ENCODE data around the gene MAPK11. TPM values are rescaled to one million over a fixed set of nuclear protein-coding genes. Genes with fewer than 3 reads are reported as not detected.

The MAPK11 gene
- total and polyA plus RNA-seq, 10 of the 15 experiments (the other 5 are each of a cell fraction or from before 2014, with no cell fraction given), result 0.05 to 12.8 (median 3.7) TPM

DNA sequence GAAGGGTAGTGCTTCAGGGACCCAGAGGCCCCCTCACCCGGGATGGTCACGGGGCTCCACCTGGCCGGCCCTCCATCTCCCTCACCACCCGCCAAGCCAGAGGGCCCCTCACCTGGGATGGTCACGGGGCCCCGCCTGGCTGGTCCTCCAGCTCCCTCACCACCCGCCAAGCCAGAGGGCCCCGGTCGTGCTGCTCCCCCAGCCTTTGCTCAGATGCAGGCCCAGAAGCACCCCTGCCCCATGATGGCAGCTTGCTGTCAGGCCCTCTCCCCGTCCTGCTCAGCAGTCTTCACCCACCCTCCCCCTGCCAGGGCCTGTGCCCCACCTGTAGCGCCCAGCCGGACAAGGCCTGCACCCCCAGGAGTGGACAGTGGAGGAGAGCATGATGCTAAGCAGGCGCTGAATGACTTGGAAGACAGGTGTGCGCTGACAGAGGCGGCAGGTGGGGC lies 49.3 kb upstream of the MAPK11 start:
- no peaks in the 10 kb centered on the region for H3K27me3 ChIP-seq (replicated peaks in 1 of 2; ENCODE audit: control insufficient read depth in 2 of 2, insufficient read depth in 2 of 2, low read length in 1 of 2)
- no peak overlapping the region for H3K4me3 ChIP-seq
- intact Hi-C loops (cut with micrococcal nuclease; ENCODE audit: unreplicated experiment), result no loop called here
- whole genome bisulfite sequencing (ENCODE audit: insufficient coverage, insufficient replicate concordance, low lambda C conversion rate, missing lambda C conversion rate), result 84% methylated on average over 8 of the region's 15 CpGs
- H4K20me1 ChIP-seq (ENCODE audit: control insufficient read depth, insufficient read depth), result no peaks in the 10 kb centered on the region
- TF ChIP-seq SREBF1 (IDR thresholded peaks at IDR 0.05; ENCODE audit: low read length) (no peak), MAX (IDR thresholded peaks at IDR 0.05; ENCODE audit: low read depth, low read length) (no peak)
- no peak for DNase-seq (ENCODE audit: low read depth, low spot score)
- H3K79me2 ChIP-seq (ENCODE audit: control insufficient read depth, insufficient read depth, low read length), result peaks cover 1% of the 10 kb centered on the region; the same call in 1 of the 2 replicates
- no peaks in the 10 kb centered on the region for H3K9me3 ChIP-seq (replicated peaks; ENCODE audit: control insufficient read depth, insufficient read depth, low read length)
- no peak overlapping the region for H3K27ac ChIP-seq (ENCODE audit: control insufficient read depth, insufficient read depth)
- H3K4me2 ChIP-seq (ENCODE audit: control insufficient read depth, insufficient read depth), result no peak overlapping the region
- H2AFZ ChIP-seq (ENCODE audit: control insufficient read depth, low read depth, low read length), result no peak overlapping the region
- SMC1A ChIA-PET (ENCODE audit: uncharacterized antibody, unreplicated experiment), result no interaction called here
- no peak for FAIRE-seq
- no peak for ATAC-seq
- no peaks in the 10 kb centered on the region for H3K36me3 ChIP-seq (ENCODE audit: control insufficient read depth in 2 of 2, insufficient read depth in 2 of 2, low read length in 1 of 2)
- in situ Hi-C loops (cut with MboI), result no loop called here
- BruUV-seq (replicated peaks), result no TSS peak
- no peak overlapping the region for H3K9ac ChIP-seq (ENCODE audit: control insufficient read depth, insufficient read depth, low read length)
- CTCF ChIA-PET, result interaction anchor here (1.8 kb wide), 1 partner anchor 44 kb away, joined by 4 read pairs; no protein-coding TSS in a partner anchor
- peaks cover 13% of the 10 kb centered on the region for H3K4me1 ChIP-seq (ENCODE audit: control insufficient read depth, insufficient read depth, low read length)
- POLR2A ChIA-PET, result no interaction called here
- RAD21 ChIA-PET (ENCODE audit: unreplicated experiment), result interaction anchor here (0.9 kb wide), 1 partner anchor 44 kb away, joined by 3 read pairs; no protein-coding TSS in a partner anchor

DNA sequence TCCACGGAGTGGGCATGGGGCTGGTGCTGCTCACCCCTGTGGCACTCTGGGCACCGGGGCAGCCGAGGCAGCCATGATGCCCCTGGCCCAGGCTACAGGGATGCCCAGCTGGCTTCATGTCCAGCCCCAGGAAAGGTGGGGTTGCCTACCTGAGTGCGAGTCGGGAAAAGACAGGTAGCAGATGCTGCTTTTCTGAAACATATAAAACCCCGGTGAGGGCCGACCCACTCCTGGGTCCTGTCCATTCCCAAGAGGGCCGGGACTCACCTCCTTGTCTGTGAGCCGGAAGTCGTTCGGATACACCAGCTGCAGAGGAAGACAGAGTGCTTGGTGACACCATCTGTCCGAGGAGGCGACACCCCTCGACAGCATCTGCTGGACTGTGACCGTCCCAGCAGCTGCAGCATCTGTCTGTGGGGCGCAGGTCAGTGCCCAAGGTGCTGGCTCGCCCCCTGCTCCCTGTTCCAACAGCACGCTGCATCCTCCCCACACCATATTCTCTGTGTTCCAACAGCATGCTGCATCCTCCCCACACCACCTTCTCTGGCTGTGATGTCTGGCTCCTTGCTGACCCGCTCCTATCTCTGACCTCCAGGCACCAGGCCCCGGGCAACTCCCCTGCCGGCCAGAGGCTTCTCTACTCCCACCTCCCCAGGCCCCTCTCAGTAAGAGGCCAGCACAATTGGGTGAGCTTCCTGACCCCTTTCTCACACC lies 48.7 kb upstream of the MAPK11 start:
- no peaks in the 10 kb centered on the region for H3K36me3 ChIP-seq (ENCODE audit: control insufficient read depth in 2 of 2, insufficient read depth in 2 of 2, low read length in 1 of 2)
- H2AFZ ChIP-seq (ENCODE audit: control insufficient read depth, low read depth, low read length), result no peak overlapping the region
- no peaks in the 10 kb centered on the region for H3K9me3 ChIP-seq (replicated peaks; ENCODE audit: control insufficient read depth, insufficient read depth, low read length)
- H3K4me3 ChIP-seq, result no peak overlapping the region
- ChIA-PET RAD21 (ENCODE audit: unreplicated experiment) (interaction anchor here (0.9 kb wide), 1 partner anchor 44 kb away, joined by 3 read pairs; no protein-coding TSS in a partner anchor), SMC1A (ENCODE audit: uncharacterized antibody, unreplicated experiment) (no interaction called here), POLR2A (no interaction called here), CTCF (interaction anchor here (1.8 kb wide), 1 partner anchor 43 kb away, joined by 4 read pairs; no protein-coding TSS in a partner anchor)
- intact Hi-C loops (cut with micrococcal nuclease; ENCODE audit: unreplicated experiment), result no loop called here
- in situ Hi-C loops (cut with MboI), result no loop called here
- WGBS (ENCODE audit: insufficient coverage, insufficient replicate concordance, low lambda C conversion rate, missing lambda C conversion rate), result 25% methylated on average over 21 of the region's 21 CpGs
- no peak for FAIRE-seq
- BruUV-seq (replicated peaks), result no TSS peak
- no peak for ATAC-seq
- no peaks in the 10 kb centered on the region for H3K27me3 ChIP-seq (replicated peaks in 1 of 2; ENCODE audit: control insufficient read depth in 2 of 2, insufficient read depth in 2 of 2, low read length in 1 of 2)
- H4K20me1 ChIP-seq (ENCODE audit: control insufficient read depth, insufficient read depth), result no peaks in the 10 kb centered on the region
- H3K27ac ChIP-seq (ENCODE audit: control insufficient read depth, insufficient read depth), result no peak overlapping the region
- H3K9ac ChIP-seq (ENCODE audit: control insufficient read depth, insufficient read depth, low read length), result no peak overlapping the region
- DNase-seq (ENCODE audit: low read depth, low spot score), result no peak
- H3K79me2 ChIP-seq (ENCODE audit: control insufficient read depth, insufficient read depth, low read length), result peaks cover 6% of the 10 kb centered on the region
- H3K4me1 ChIP-seq (ENCODE audit: control insufficient read depth, insufficient read depth, low read length), result peaks cover 13% of the 10 kb centered on the region
- no peak overlapping the region for H3K4me2 ChIP-seq (ENCODE audit: control insufficient read depth, insufficient read depth)
- TF ChIP-seq ZNF622 (IDR thresholded peaks at IDR 0.05) (no peak), ZBED1 (IDR thresholded peaks at IDR 0.05; ENCODE audit: borderline replicate concordance) (no peak), ZNF384 (IDR thresholded peaks at IDR 0.05; ENCODE audit: borderline replicate concordance, low read depth, low read length) (no peak), WRNIP1 (IDR thresholded peaks at IDR 0.05; ENCODE audit: borderline replicate concordance, low read depth, low read length) (no peak), USF2 (IDR thresholded peaks at IDR 0.05; ENCODE audit: borderline replicate concordance, low read depth, low read length) (no peak), NFYA (IDR thresholded peaks at IDR 0.05; ENCODE audit: borderline replicate concordance, low read depth, low read length) (no peak), BMI1 (IDR thresholded peaks at IDR 0.05; ENCODE audit: borderline replicate concordance) (no peak), RCOR1 (conservative IDR thresholded peaks at IDR 0.05; ENCODE audit: low read depth, low read length) (no peak), NFIC (IDR thresholded peaks at IDR 0.05; ENCODE audit: low read depth, low read length) (no peak), ATF2 (IDR thresholded peaks at IDR 0.05; ENCODE audit: low read length) (no peak)
- TF ChIP-seq, protein P1, sequence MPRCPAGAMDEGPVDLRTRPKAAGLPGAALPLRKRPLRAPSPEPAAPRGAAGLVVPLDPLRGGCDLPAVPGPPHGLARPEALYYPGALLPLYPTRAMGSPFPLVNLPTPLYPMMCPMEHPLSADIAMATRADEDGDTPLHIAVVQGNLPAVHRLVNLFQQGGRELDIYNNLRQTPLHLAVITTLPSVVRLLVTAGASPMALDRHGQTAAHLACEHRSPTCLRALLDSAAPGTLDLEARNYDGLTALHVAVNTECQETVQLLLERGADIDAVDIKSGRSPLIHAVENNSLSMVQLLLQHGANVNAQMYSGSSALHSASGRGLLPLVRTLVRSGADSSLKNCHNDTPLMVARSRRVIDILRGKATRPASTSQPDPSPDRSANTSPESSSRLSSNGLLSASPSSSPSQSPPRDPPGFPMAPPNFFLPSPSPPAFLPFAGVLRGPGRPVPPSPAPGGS (IDR thresholded peaks at IDR 0.05; ENCODE audit: borderline replicate concordance, insufficient read depth, low read depth, low read length, poor library complexity, severe bottlenecking), result no peak

Measured in GM12878 (cell line).